Right renal cortex interstitium (tissue), 3 donors: Measurements from ENCODE around the gene GPR183. TPM values are rescaled to one million over a fixed set of nuclear protein-coding genes. Genes with fewer than 3 reads are reported as not detected.

Experiments used
- DNase-seq, 3 donors: peaks; one replicate each; pipeline ENCODE4 v3.0.0-alpha.2; 2013; ENCODE audit warnings: low read depth in 3 of 3, low spot score in 2 of 3
- polyA plus RNA-seq, 3 donors: library from polyadenylated mRNA; unstranded; fragments of 120-200 nt; gene quantifications; one replicate each; pipeline ENCODE4 v1.2.1, GENCODE V29; 2013; ENCODE audit not compliant: insufficient read length in 3 of 3

The GPR183 gene
- polyA plus RNA-seq, 3 donors: 2.2 to 4.3 (median 2.6) TPM

DNA sequence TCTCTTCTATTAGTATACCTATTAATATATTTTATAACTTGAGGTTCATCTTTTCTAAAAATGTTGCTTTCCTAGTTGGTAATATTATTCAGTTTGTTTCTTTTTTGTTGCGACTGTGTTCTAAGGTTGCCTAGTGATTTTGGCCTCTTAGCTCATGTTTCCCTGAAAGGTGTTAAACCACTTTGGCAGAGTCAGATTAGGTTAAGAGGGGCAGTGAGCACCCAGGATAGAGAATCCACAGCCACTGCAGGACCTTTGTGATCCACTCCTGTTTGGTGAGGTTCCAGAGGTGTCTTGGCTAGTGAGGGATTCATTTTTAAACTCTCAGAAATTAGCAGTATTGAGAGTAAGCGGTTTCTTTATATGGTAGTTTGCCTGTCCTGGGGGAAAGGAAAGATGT lies 34.1 kb downstream of the GPR183 start:
- DNase-seq: no peak

DNA sequence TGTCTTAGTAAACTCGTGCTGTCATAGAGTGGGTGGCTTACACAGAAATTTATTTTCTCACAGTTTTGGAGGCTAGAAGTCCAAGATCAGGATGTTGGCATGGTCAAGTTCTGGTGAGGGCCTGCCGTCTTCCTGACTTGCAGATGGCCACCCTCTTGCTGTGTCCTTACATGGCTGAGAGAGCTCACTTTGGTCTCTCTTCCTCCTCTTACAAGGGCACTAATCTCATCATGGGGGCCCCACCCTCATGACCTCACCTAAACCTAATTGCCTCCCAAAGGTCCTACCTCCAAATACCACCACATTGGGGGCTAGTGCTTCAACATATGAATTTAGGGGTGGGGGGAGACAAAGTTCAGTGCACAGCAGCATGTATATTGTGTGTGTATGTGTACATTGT lies 34.7 kb downstream of the GPR183 start:
- no peak for DNase-seq

GRCh38 chr13:99271249-99271648 lies 36.0 kb downstream of the GPR183 start:
- no peak for DNase-seq

DNA sequence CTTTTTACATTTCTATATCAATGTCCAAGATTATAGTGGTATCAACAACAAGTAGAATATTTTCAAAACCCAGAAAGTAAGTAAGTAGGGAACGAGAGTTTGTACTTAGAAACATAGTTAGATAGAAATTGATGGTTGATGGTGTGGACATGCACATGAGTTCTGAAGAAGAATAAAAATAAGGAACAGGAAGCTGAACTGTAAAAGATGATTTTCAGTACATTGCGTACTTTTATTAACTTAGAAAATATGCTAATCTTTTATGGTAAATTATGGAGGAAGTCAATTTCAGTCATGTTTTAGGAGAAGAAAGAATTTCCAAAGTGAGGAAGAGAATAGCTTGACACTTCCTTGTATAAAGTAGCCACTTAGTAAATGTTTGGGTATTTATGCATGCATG lies 36.7 kb downstream of the GPR183 start:
- no peak for DNase-seq

DNA sequence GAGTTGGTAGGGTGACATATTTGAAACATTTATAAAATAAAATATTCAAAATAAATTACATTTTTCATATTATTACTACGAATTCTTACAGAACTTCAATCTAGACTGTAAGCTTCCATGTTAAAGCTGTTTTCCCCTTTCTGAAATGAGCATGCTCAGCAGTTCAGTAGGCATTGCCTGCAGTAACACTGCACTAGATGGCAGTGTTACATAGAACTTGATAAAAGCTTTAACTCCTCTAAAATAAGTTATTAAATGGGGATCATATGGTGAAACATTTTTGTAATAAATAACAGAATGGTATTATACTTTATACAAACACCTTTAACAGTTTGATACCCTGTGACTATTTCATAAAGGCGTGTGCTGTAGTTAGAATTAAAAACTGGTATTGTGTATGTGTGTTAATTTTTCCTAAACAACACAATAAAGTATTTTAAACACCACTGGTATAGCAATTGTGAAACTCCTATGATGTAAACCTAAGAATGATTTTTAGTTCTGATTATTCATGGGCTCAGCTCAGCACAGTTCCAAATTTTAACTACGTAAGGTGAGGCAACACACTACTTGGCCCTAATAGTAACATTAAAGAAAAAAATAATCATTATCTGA lies 37.5 kb downstream of the GPR183 start:
- peak in 1 of 3 donors; percentile 23 for DNase-seq

- DNase-seq: no peak
Observed at GRCh38 chr13:99268822-99269221, 38.4 kb downstream of the GPR183 start.

DNA sequence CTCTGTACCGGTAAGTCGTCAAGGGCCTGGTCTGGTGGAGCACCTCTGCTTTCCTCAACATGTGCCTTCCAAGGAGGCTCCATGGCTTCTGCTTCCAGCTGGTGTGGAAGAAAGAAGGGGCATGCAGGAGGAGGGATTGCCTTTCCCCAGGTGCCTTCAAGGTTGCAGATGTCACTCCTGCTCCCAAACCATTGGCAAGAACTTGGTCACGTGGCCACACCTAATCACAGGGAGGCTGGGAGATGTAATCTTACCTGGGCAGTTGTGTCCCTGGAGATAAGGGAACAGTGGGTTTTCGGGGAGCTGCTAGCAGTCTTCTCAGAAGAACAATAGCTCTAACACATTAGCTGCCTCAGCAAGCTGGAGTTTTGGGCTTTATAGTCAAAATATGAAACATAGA lies 39.3 kb downstream of the GPR183 start:
- DNase-seq: no peak

DNA sequence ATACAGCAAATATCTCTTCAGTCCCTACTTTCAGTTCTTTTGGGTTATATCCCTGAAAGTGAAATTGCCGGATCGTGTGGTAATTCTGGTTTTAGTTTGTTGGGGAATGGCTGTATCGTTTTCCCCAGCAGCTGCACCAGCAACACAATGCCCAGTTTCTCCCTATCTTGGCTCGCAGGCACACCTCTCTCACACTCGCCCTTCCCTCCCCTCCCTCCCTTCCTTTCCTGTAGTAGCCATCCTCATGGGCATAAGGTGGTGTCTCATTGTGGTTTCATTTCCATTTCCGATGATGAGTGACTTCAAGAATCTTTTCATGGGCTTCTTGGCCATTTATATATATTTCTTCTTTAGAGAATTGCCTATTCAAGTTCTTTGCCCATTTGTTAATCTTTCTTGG lies 40.4 kb downstream of the GPR183 start:
- DNase-seq: no peak

- no peak for DNase-seq
Observed at GRCh38 chr13:99265821-99266426, 41.3 kb downstream of the GPR183 start.

DNA sequence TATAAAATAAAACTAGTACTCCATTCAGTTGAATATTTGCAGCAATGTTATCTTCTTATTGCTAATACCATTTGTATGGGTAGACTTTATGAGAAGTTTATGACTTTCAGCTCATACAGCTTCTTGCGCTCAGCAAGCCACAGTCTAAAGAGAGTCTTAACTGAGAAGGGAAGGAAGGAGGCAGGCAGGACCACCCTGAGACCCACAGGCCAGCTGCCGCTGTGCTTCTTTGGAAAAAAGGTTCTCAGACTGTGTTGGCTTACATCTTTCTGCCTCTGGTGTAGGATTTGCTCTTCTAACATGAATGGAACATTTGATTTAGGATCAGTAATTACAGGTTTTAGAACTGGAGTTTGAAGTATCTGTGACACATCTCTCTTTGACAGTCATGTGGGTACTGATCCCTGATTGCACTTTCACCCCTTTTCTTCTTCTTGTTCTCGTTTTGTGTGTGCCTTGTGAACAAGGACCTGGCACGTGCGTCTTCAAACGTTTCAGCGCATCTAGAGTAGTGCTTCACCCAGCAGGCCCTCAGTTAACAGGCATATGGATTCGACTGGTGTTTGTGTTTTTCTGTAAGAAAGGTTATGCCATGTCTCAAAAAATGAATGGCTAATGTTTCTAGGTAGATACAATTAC lies 41.9 kb downstream of the GPR183 start:
- no peak for DNase-seq

DNA sequence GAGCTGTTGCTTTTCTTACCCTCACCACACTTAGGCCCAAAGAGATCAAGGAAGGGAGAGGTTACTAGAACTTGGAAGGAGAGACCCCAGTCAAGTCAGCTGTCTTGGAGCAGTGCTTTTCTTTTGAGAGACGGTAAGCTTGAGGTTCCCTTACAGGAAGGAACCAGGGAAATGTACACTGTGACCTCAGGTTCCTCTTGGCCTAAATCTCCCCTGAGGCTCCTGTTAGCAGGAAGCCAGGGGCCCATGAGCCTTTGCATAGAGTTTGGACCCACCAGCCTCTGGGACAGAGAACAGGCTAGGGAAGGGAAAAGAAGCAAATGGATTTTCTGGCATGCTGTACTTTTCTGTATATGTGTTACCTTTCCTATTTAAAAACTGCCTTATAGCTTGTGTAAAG lies 43.1 kb downstream of the GPR183 start:
- no peak for DNase-seq

- DNase-seq: peak in 1 of 3 donors; percentile 19
Observed at GRCh38 chr13:99263126-99263785, 43.9 kb downstream of the GPR183 start.

- no peak for DNase-seq
Observed at GRCh38 chr13:99261059-99261458, 46.1 kb downstream of the GPR183 start.

DNA sequence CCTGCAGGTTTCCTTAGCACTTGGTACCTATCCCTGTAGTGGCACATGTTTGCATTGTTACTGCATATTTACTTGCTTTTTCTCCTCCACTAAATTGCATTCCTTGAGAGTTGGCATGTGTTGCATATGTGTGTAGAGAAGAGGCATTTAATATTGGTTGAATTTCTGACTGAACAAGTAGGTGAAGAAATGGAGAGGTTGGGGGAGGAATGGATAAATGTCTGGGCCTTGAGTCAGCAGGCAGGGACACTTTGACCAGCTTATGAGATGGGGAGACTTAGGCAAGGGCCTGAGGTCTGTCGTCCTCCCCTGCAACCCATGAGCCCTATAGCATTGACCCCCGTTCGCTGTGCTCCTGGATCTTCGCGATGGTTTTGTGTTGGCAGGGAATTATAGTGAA lies 47.0 kb downstream of the GPR183 start:
- no peak for DNase-seq

DNA sequence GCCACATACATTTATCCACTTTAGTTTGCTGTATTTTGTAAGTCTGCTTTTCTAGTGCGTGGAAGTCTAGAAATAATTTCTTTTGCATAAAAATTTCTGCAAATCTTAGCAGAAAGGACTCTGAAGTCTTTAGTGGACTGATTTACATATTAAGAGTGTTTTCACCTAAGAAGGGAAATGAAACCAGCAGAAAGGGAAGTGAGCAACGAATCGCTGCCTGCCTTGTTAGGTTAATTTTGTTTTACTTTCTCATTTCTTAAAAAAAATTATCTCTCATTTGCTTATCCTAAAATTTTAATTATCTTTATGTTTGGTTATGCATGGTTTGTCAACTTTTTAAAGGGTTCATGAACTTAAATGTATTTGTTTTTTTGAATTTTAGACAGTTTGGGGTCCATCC lies 48.3 kb downstream of the GPR183 start:
- DNase-seq: no peak

GRCh38 chr13:99258210-99258860 lies 48.9 kb downstream of the GPR183 start, which contains the start of gene GPR18:
TSS of gene GPR18 (minus strand) at chr13:99258379. CDS start at chr13:99255872, 2,507 bp downstream.
- DNase-seq: no peak

- no peak for DNase-seq
Observed at GRCh38 chr13:99257291-99257690, 49.9 kb downstream of the GPR183 start.

GRCh38 chr13:99256709-99257108 lies 50.5 kb downstream of the GPR183 start:
- no peak for DNase-seq

- DNase-seq: no peak
Observed at GRCh38 chr13:99256283-99256682, 50.9 kb downstream of the GPR183 start.

- DNase-seq: no peak
Observed at GRCh38 chr13:99255271-99255670, 51.9 kb downstream of the GPR183 start.

DNA sequence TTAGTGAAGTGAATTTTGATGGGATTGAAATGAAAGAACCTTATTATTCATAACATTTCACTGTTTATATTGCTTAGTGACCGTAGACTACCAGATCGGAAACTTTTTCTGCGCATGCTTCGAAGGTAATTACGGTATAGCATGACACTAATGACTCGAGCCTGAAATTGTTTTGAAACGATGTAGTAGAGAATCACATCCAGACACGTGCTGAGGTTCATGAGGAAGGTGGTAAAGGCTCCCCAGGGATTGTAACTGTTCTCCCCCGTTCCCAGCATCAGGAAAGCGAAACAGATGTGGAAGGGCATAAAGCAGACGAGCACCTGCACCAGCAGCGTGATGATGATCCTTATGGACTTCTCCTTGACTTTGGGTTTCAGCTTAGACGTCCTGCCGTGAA lies 52.4 kb downstream of the GPR183 start:
- DNase-seq: no peak
